PC-3 (cell line): Measurements from ENCODE around the gene ILF2. TPM values are rescaled to one million over a fixed set of nuclear protein-coding genes. Genes with fewer than 3 reads are reported as not detected.
"Not testable (repeated sequence)": the region's sequence is repeated elsewhere in the genome, so short reads cannot be mapped to it uniquely, and the experiment has no call there.

Experiments used
- ATAC-seq: fragments of 200-7000 bp; cut with Tn5 transposase; 2 replicates; pipeline ENCODE4 v1.9.1; 2020; ENCODE audit warnings: mild to moderate bottlenecking, moderate library complexity
- Bru-seq: library from RNA; stranded (reverse); fragments of 400-500 nt; gene quantifications from one replicate; lab custom pipeline; 2021; lab: Mats Ljungman, UMichigan
- BruChase-seq, 2 experiments: library from RNA; stranded (reverse); fragments of 400-500 nt; gene quantifications; one replicate each; lab custom pipeline; 2021; lab: Mats Ljungman, UMichigan
- BruUV-seq: library from RNA; stranded (reverse); fragments of 400-500 nt; replicated peaks from 2 replicates; lab custom pipeline; 2021; lab: Mats Ljungman, UMichigan
- CTCF ChIA-PET: fragments of 300-600 bp; sonication (Branson Sonifier 250); formaldehyde crosslinking; loops from one replicate; lab custom pipeline; 2022; ENCODE audit warnings: antibody characterized with exemption; lab: Charles Lee
- POLR2A ChIA-PET: fragments of 300-600 bp; sonication (Branson Sonifier 250); formaldehyde crosslinking; loops from one replicate; lab custom pipeline; 2022; ENCODE audit warnings: antibody characterized with exemption; ENCODE audit not compliant: unreplicated experiment; lab: Charles Lee
- DNase-seq: peaks from one replicate; pipeline ENCODE4 v3.0.0-alpha.2; 2015
- H2AFZ ChIP-seq: fragments of 300-600 bp; sonication (generic); 2 replicates; pipeline ENCODE4 v1.6.0; 2016; ENCODE audit warnings: antibody characterized with exemption, low read length
- H3F3A ChIP-seq: fragments of 300-600 bp; sonication (generic); one replicate; pipeline ENCODE4 v1.6.0; 2017; ENCODE audit warnings: antibody characterized with exemption, low read length, control low read depth, mild to moderate bottlenecking; ENCODE audit not compliant: unreplicated experiment
- H3K27ac ChIP-seq: fragments of 300-600 bp; sonication (generic); 2 replicates; pipeline ENCODE4 v1.5.1; 2016; ENCODE audit warnings: mild to moderate bottlenecking, low read length
- H3K27me3 ChIP-seq: fragments of 300-600 bp; sonication (generic); 2 replicates; pipeline ENCODE4 v1.6.1; 2016; ENCODE audit warnings: low read length, mixed read lengths
- H3K36me3 ChIP-seq: fragments of 300-600 bp; sonication (generic); 2 replicates; pipeline ENCODE4 v1.6.1; 2016; ENCODE audit warnings: low read depth, mixed run types, low read length, mixed read lengths
- H3K4me1 ChIP-seq: fragments of 300-600 bp; sonication (generic); 2 replicates; pipeline ENCODE4 v1.5.1; 2016; ENCODE audit warnings: low read length; ENCODE audit not compliant: insufficient read depth
- H3K4me2 ChIP-seq: fragments of 300-600 bp; sonication (generic); 2 replicates; pipeline ENCODE4 v1.6.0; 2016; ENCODE audit warnings: low read length
- H3K4me3 ChIP-seq: fragments of 300-600 bp; sonication (generic); 2 replicates; pipeline ENCODE4 v1.5.1; 2016; ENCODE audit warnings: mild to moderate bottlenecking, low read length, mixed read lengths
- H3K79me2 ChIP-seq: fragments of 300-600 bp; sonication (generic); 2 replicates; pipeline ENCODE4 v1.6.1; 2017; ENCODE audit warnings: low read length, mixed read lengths
- H3K9ac ChIP-seq: fragments of 300-600 bp; sonication (generic); 2 replicates; pipeline ENCODE4 v1.6.0; 2016; ENCODE audit warnings: mild to moderate bottlenecking, low read length
- H3K9me2 ChIP-seq: fragments of 300-600 bp; sonication (generic); replicated peaks from 2 replicates; pipeline ENCODE4 v1.6.1; 2016; ENCODE audit warnings: mixed run types, low read length, mixed read lengths
- H3K9me3 ChIP-seq: fragments of 300-600 bp; sonication (generic); 2 replicates; pipeline ENCODE4 v1.6.1; 2016; ENCODE audit warnings: low read length, mixed read lengths
- H4K20me1 ChIP-seq: fragments of 300-600 bp; sonication (generic); 2 replicates; pipeline ENCODE4 v1.6.1; 2016; ENCODE audit warnings: low read length, mixed read lengths
- CTCF ChIP-seq: fragments of 300-600 bp; sonication (generic); conservative IDR thresholded peaks from 2 replicates; pipeline ENCODE4 v1.5.1; 2017; ENCODE audit warnings: antibody characterized with exemption, low read depth, mild to moderate bottlenecking, low read length
- EZH2 ChIP-seq: fragments of 300-600 bp; sonication (generic); IDR thresholded peaks from one replicate; pipeline ENCODE4 v1.6.1; 2017; ENCODE audit warnings: antibody characterized with exemption, mild to moderate bottlenecking, low read length; ENCODE audit not compliant: unreplicated experiment
- EZH2phosphoT487 ChIP-seq: fragments of 300-600 bp; sonication (generic); IDR thresholded peaks from 2 replicates; pipeline ENCODE4 v1.6.1; 2018; ENCODE audit warnings: mild to moderate bottlenecking, antibody characterized with exemption, low read length, borderline replicate concordance
- intact Hi-C: fragments of 100-400 bp; cut with micrococcal nuclease; formaldehyde crosslinking; loops from 2 replicates; pipeline ENCODE4 v1.9.0; 2023
- long read RNA-seq: library from polyadenylated mRNA; unstranded; transcript quantifications from one replicate; pipeline ENCODE4 v2.0.0, GENCODE V29; 2021; ENCODE audit not compliant: unreplicated experiment
- total RNA-seq: library from RNA; depleted of rRNA; stranded (reverse); fragments of >200 nt; gene quantifications from 2 replicates; pipeline ENCODE4 v1.2.3, GENCODE V29; 2014; rRNA removed

The ILF2 gene
- total RNA-seq (398 and 439 TPM in 2 replicates), Bru-seq, nascent RNA (percentile 97 among the genes with signal in this experiment), BruChase-seq, experiment 1, labeled RNA remaining after a 6-hour chase (percentile 99 among the genes with signal in this experiment), BruChase-seq, experiment 2, labeled RNA remaining after a 2-hour chase (percentile 98 among the genes with signal in this experiment)
- long read RNA-seq, transcript ILF2-201 (14 exons, 1,659 nt) = major isoform, 203 of 226 reads
- long read RNA-seq, partial matches to known transcripts = 10 of 226 reads
- long read RNA-seq, other reads (novel, unspliced or antisense) = 11 of 226 reads

GRCh38 chr1:153670859-153671627 lies at the start of gene ILF2:
Gene ILF2, minus strand, starts transcription at chr1:153670993. Its CDS starts 71 bp downstream, at chr1:153670922.
- intact Hi-C loops = loop anchor here (1.0 to 10.0 kb wide), 5 partner anchors 37 to 316 kb away; partner anchors contain the start of genes CHTOP and S100A9
- ChIA-PET CTCF (no interaction called here), POLR2A (interaction anchor here (0.8 to 1.2 kb wide), 2 partner anchors 44 to 57 kb away, joined by 3 to 18 read pairs; partner anchors contain the start of genes INTS3 and S100A13)
- peak within 1 kb of the TSS; percentile 94 for H3K4me2 ChIP-seq
- H3K9me3 ChIP-seq = no peaks in the 10 kb centered on the region
- H3K27ac ChIP-seq = peak within 1 kb of the TSS; percentile 52
- peak within 1 kb of the TSS; percentile 90 for H2AFZ ChIP-seq
- H3K79me2 ChIP-seq = peaks cover 48% of the 10 kb centered on the region
- peaks cover 40% of the 10 kb centered on the region for H3K36me3 ChIP-seq
- H4K20me1 ChIP-seq = peaks cover 18% of the 10 kb centered on the region
- TSS peak; percentile 97 for BruUV-seq
- H3K9ac ChIP-seq = peak within 1 kb of the TSS; percentile 95
- H3F3A ChIP-seq = peaks cover 18% of the 10 kb centered on the region
- peak; percentile 100 for DNase-seq
- H3K4me1 ChIP-seq = peaks cover 17% of the 10 kb centered on the region
- no peaks in the 10 kb centered on the region for H3K9me2 ChIP-seq
- peak; percentile 87 for ATAC-seq
- H3K4me3 ChIP-seq = peak within 1 kb of the TSS; percentile 89
- TF ChIP-seq CTCF (peak; percentile 54), EZH2phosphoT487 (no peak)
- no peaks in the 10 kb centered on the region for H3K27me3 ChIP-seq

- no peak for TF ChIP-seq EZH2
- TF ChIP-seq EZH2phosphoT487 = no peak
- no peak for TF ChIP-seq CTCF
- Histone ChIP-seq H3K79me2 (no peaks in the 10 kb centered on the region), H3K9ac (no peak overlapping the region), H3F3A (no peaks in the 10 kb centered on the region), H3K36me3 (no peaks in the 10 kb centered on the region), H3K9me2 (no peaks in the 10 kb centered on the region), H2AFZ (no peak overlapping the region), H3K4me1 (no peaks in the 10 kb centered on the region), H4K20me1 (no peaks in the 10 kb centered on the region), H3K4me3 (no peak overlapping the region), H3K9me3 (no peaks in the 10 kb centered on the region), H3K27ac (no peak overlapping the region), H3K27me3 (no peaks in the 10 kb centered on the region), H3K4me2 (no peak overlapping the region)
- DNase-seq (no peak), ATAC-seq (no peak)
- intact Hi-C loops = no loop called here
- POLR2A ChIA-PET = no interaction called here
- CTCF ChIA-PET = no interaction called here
- no TSS peak for BruUV-seq
These were observed 46.5 kb upstream of the ILF2 start for GRCh38 chr1:153717330-153717729.

DNA sequence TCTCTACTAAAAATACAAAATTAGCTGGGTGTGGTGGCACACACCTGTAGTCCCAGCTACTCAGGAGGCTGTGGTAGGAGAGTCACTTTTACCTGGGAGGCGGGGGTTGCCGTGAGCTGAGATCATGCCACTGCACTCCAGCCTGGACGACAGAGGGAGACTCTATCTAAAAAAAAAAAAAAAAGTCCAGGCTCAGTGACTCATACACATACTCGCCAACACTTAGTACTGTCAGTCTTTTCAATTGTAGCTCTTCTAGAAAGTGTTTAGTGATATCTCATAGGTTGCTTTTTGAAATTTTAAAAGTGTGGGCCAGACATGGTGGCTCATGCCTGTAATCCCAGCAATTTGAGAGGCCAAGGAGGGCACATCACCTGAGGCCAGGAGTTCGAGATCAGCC lies 45.4 kb upstream of the ILF2 start:
- H3K4me3 ChIP-seq, DNase-seq, H3K9me3 ChIP-seq, BruUV-seq, H3K9ac ChIP-seq, H3K79me2 ChIP-seq, POLR2A ChIA-PET, H3F3A ChIP-seq, H3K27ac ChIP-seq, H3K27me3 ChIP-seq, H3K9me2 ChIP-seq, CTCF ChIA-PET, ATAC-seq, H3K36me3 ChIP-seq, intact Hi-C loops, H3K4me1 ChIP-seq, H4K20me1 ChIP-seq, H2AFZ ChIP-seq, H3K4me2 ChIP-seq: not testable (repeated sequence)
